HepG2 (cell line): ENCODE data around the gene SLC48A1.

Experiments
- ARHGAP35 ChIP-seq: sonication (generic); formaldehyde crosslinking; IDR thresholded peaks from 2 replicates; pipeline ENCODE4 v1.9.0; 2022; ENCODE audit warnings: mild to moderate bottlenecking, inconsistent platforms, moderate library complexity, missing genetic modification reagents, borderline replicate concordance
- CREBL2 ChIP-seq: sonication (generic); formaldehyde crosslinking; IDR thresholded peaks from 2 replicates; pipeline ENCODE4 v1.8.1; 2023; ENCODE audit warnings: missing genetic modification reagents, mild to moderate bottlenecking, borderline replicate concordance
- KLF16 ChIP-seq, 2 experiments: sonication (generic) in 1 of 2; formaldehyde crosslinking in 1 of 2; IDR thresholded peaks; 2 replicates each; pipeline versions ENCODE4 v1.6.1 to v1.8.0; 2016 to 2023; ENCODE audit warnings: missing genetic modification reagents in 2 of 2, missing compliant biosample characterization in 1 of 2
- MXI1 ChIP-seq: IDR thresholded peaks from 3 replicates; pipeline ENCODE4 v1.6.1; 2012; ENCODE audit warnings: low read depth, low read length, inconsistent platforms, borderline replicate concordance
- PHB2 ChIP-seq: fragments of 450-650 bp; IDR thresholded peaks from 2 replicates; pipeline ENCODE4 v1.6.1; 2018; ENCODE audit not compliant: partially characterized antibody
- POLR2AphosphoS5 ChIP-seq: IDR thresholded peaks from 2 replicates; pipeline ENCODE4 v1.6.1; 2012; ENCODE audit warnings: low read depth, low read length
- SETDB1 ChIP-seq: sonication (generic); formaldehyde crosslinking; IDR thresholded peaks from 2 replicates; pipeline ENCODE4 v1.5.1; 2020; ENCODE audit warnings: missing genetic modification reagents, mild to moderate bottlenecking, borderline replicate concordance
- ZNF547 ChIP-seq: sonication (generic); formaldehyde crosslinking; IDR thresholded peaks from 2 replicates; pipeline ENCODE4 v1.5.1; 2020; ENCODE audit warnings: mild to moderate bottlenecking, missing genetic modification reagents

DNA sequence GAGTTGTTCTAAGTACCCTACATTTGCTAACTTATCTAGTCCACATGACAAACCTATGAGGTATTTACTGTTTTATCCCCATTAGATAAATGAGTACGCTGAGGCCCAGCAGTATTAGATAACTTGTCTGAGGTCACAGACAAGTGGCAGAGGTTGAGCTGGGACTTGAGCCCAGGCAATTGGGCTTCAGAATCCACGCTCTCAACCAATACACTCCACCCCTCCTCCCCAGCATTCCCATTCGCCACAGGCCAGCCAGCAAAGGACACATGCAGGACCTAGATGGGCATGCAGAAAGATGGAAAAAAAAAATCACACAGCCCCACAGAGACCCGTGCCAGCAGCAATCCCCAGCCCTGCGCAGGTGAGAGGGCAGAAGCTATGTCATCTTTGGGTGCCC is 34.3 kb downstream of the SLC48A1 start:
- TF ChIP-seq CREBL2, result no peak
- no peak for TF ChIP-seq MXI1
- TF ChIP-seq ZNF547, result no peak
- no peak for TF ChIP-seq PHB2
- no peak for TF ChIP-seq SETDB1 (CRISPR knock-in tag)
- no peak for TF ChIP-seq POLR2AphosphoS5
- TF ChIP-seq ARHGAP35 (CRISPR knock-in tag), result no peak
- TF ChIP-seq KLF16 (CRISPR knock-in tag; IDR thresholded peaks at IDR 0.05), result no peak
